GM13977 (cell line): Measurements from ENCODE around the gene PHC2.

Experiments
- DNase-seq: peaks from one replicate; pipeline ENCODE4 v3.0.0; 2012; ENCODE audit warnings: low spot score
- in situ Hi-C: fragments of 300-500 bp; cut with MboI; formaldehyde crosslinking; loops from one replicate; pipeline ENCODE4 v1.12.0; 2022; ENCODE audit warnings: low sequenced_read_pairs, low pct_unique_long_range_greater_than_20kb, mixed read lengths, inconsistent platforms; ENCODE audit not compliant: unreplicated experiment
- TF ChIP-seq, protein P1 (sequence below): IDR thresholded peaks from 2 replicates; pipeline ENCODE4 v1.5.1; 2012; ENCODE audit warnings: mild to moderate bottlenecking, control low read depth; ENCODE audit not compliant: insufficient read depth; ENCODE audit errors: extremely low read depth, missing control alignments

The PHC2 gene

DNA sequence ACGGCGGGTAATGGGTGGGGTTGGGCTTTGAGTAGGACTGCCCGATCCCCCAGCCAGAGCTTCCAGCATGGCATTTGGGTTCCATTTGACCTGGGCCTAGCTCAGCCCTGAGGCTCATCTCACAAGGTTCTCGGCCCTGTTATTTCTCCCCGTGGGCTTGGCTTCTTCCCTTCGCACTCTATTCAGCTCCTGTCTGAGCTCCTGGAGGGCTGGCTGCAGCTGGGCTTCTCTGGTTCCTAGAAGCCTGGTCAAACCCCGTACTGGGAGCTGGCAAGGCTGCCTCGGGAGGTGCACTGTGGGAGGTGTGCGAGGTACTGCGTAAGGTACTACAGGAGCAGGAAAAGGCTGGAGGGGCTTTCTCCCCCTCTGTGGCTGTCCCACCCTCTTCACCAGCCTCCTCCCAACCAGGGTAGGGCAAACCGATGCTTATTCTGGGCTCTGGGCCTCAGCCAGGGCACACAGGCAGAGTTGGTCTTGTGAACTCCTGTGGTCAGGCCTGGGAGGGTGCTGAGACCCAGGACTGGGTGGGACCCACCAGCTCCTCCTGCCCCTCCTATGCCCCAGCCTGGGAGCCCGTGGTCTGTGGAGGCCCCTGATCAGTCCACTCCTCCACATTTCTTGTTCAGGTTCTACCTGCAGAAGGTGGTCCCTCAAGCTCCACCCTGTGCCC is 110.8 kb downstream of the PHC2 start:
- DNase-seq = no peak
- TF ChIP-seq, protein P1, sequence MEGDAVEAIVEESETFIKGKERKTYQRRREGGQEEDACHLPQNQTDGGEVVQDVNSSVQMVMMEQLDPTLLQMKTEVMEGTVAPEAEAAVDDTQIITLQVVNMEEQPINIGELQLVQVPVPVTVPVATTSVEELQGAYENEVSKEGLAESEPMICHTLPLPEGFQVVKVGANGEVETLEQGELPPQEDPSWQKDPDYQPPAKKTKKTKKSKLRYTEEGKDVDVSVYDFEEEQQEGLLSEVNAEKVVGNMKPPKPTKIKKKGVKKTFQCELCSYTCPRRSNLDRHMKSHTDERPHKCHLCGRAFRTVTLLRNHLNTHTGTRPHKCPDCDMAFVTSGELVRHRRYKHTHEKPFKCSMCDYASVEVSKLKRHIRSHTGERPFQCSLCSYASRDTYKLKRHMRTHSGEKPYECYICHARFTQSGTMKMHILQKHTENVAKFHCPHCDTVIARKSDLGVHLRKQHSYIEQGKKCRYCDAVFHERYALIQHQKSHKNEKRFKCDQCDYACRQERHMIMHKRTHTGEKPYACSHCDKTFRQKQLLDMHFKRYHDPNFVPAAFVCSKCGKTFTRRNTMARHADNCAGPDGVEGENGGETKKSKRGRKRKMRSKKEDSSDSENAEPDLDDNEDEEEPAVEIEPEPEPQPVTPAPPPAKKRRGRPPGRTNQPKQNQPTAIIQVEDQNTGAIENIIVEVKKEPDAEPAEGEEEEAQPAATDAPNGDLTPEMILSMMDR = no peak
- in situ Hi-C loops = no loop called here

DNA sequence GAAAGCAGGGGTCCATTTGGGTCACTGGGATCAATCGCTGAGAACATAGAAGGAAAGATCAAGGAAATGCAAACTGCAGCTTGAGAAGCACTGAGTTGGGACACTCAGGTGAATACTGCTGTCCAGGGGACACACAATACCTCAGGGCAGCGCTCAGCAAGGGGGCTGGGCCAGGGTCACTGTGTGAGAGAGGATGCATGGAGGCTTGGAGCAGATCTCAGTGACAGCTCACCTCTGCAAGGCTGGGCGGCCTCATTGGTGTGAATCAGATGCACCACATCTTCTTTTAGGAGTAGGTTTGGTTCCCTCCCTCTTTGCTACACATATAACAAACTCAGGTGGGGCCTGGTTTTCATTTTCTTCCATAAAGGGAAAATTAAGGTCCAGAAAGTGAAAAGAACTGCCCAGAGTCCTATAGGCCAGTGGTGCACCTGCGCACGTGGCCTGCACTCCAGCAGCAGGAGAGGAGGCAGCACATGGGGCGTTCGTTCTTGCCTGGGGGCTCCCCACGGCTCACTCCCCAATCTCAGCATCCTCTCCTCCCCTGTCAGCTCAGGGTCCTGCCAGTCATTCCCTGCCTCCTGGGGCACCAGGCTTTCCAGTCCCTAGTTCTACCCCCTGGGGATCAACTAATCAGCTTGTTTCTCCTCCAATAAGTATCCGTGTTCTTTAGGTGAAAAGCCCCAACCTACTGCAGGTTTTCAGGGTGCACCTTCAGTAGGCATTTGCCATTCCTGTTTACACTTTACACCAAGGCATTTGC is 111.5 kb downstream of the PHC2 start:
- TF ChIP-seq, protein P1 = no peak
- in situ Hi-C loops = no loop called here
- no peak for DNase-seq

DNA sequence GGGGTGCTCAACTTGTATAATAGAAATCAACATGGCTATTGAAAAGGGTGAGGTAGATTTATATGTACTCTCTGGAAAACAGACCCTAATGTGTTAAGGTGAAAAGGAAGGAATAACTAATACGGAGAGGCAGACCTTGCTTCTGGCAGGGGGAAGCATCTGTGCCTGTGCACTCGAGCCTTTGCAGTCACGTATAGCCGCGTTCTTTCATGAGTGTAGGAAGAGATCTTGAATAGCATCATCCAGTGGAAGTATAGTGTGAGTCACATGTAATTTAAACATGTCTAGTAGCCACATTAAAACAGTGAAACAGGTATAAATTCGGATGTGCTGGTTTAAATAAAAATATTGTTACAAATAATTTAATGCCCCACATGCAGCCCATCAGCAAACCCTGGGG is 112.9 kb downstream of the PHC2 start:
- no peak for DNase-seq
- TF ChIP-seq, protein P1 = no peak
- in situ Hi-C loops = no loop called here

DNA sequence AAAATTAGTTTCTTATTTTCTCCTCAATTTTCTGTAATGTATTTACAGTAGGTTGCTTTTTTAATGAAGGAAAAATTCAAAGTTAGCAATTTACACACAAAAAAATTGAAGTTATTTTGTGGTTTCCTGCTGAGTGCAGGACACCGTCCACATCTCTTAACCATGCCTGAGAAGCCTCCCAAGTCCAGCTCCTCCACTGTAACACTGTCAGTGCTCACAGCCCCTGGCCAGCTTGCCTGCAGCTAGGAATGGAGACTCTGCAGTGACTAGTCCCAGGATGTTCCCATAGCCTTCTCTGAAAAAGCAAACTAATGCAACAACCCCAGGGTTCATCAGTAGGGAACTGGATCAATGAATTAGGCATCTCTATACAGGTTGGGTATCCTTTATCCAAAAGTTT is 113.5 kb downstream of the PHC2 start:
- no peak for DNase-seq
- in situ Hi-C loops = no loop called here
- TF ChIP-seq, protein P1 = no peak

DNA sequence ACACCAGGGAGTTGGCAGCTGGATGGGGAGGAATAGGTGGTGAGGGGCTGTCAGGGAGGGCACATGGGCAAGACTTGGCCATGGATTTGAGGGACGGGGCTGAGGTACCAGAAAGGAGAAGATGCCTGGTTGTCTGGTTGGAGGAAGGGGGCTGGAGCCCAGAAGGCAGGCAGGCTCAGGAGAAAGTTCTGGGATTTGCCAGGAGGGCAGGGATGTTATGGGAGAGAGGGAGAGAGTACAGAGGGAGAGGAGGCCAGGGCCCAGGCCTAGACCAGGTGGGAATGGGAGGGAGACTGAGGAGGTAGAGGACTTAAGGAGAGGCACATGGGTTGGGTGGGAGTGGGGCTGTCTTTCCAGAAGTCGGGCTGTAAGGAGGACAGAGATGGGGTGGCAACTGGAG is 114.3 kb downstream of the PHC2 start:
- in situ Hi-C loops = no loop called here
- DNase-seq = no peak
- TF ChIP-seq, protein P1 = no peak

DNA sequence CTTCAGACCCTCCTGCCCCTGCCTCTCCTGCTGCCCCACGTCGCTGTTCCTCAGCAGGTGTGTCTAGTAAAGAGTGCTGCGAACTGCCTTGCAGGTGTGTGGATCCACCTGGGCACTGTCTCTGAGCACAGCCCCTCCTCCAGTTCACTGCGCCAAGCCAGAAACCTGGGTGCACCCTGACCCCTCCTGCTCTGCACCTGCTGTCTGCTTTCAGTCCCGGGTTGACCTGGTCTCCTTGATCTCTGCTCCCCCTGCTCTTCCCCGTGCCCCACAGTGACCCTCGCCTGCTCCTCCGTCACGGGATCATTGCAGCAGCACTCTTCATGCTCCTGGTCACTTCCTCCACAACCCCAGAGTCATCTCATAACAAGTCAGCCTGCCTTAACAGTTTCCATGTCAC is 116.5 kb downstream of the PHC2 start:
- in situ Hi-C loops = no loop called here
- no peak for DNase-seq
- TF ChIP-seq, protein P1 = no peak
